ENCODE data around the gene ABCF2.

DNA sequence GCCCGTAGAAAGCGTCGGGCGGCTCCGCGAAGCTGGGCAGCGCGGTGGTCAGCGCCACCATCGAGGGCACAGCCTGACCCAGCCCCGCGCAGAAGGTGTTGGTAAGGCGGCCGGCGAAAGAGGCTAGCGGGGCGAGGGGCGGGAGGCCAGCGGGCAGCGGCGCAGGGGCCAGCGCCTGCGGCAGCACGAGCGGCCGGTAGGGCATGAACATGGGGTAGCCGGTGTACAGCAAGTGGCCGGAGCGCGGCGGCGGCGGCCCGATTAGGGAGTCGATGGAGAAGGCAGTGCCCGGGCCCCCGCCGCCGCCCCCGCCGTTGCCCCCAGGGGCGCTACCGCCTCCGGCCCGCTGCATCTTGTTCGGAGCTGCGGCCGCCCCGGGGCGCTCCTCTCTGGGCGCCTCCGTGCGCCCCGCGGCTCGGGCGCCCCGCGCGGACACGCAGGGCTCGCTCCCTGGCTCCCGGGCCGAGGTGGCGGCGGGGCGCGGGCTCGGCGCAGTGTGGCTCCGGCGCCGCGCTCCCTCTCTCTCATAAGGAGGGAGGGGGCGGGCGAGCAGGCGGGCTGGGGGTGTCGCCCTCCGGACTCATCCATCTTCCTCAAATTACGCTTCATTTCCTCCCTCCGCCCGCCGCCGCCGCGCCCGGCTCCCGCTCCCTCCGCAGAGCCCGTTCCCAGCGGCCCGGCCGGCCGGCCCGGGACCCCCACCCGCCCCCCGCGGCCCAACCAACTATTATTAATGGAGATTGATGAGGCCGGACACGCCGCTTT is 59.6 kb downstream of the ABCF2 start, which contains the start of gene GBX1:
- TF ChIP-seq, protein P1, sequence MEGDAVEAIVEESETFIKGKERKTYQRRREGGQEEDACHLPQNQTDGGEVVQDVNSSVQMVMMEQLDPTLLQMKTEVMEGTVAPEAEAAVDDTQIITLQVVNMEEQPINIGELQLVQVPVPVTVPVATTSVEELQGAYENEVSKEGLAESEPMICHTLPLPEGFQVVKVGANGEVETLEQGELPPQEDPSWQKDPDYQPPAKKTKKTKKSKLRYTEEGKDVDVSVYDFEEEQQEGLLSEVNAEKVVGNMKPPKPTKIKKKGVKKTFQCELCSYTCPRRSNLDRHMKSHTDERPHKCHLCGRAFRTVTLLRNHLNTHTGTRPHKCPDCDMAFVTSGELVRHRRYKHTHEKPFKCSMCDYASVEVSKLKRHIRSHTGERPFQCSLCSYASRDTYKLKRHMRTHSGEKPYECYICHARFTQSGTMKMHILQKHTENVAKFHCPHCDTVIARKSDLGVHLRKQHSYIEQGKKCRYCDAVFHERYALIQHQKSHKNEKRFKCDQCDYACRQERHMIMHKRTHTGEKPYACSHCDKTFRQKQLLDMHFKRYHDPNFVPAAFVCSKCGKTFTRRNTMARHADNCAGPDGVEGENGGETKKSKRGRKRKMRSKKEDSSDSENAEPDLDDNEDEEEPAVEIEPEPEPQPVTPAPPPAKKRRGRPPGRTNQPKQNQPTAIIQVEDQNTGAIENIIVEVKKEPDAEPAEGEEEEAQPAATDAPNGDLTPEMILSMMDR (conservative IDR thresholded peaks at IDR 0.05; ENCODE audit: low read depth, low read length), result no peak
- TF ChIP-seq EZH2 (IDR thresholded peaks at IDR 0.05; ENCODE audit: low read length, unreplicated experiment) (peak; percentile 85), EZH2phosphoT487 (IDR thresholded peaks at IDR 0.05; ENCODE audit: borderline replicate concordance, low read length) (no peak; the same call in 1 of the 2 replicates)

All from PC-3 (cell line).